Peyer's patch (tissue), 4 donors: ENCODE results near the gene UCP2.

Experiments
- POLR2A ChIP-seq, 2 donors: fragments of 450-650 bp; IDR thresholded peaks; one replicate each; pipeline ENCODE4 v1.5.1; 2017; ENCODE audit warnings: antibody characterized with exemption in 2 of 2, mild to moderate bottlenecking in 2 of 2, moderate library complexity in 2 of 2
- TF ChIP-seq, protein P1 (sequence below), 6 experiments: fragments of 450-650 bp in 4 of 6; fragments of 200-600 bp in 2 of 6; sonication (generic) in 1 of 6; IDR thresholded peaks; one replicate each; pipeline ENCODE4 v1.5.1; 2017 to 2019; ENCODE audit warnings: antibody characterized with exemption in 6 of 6, mild to moderate bottlenecking in 3 of 6, moderate library complexity in 1 of 6

DNA sequence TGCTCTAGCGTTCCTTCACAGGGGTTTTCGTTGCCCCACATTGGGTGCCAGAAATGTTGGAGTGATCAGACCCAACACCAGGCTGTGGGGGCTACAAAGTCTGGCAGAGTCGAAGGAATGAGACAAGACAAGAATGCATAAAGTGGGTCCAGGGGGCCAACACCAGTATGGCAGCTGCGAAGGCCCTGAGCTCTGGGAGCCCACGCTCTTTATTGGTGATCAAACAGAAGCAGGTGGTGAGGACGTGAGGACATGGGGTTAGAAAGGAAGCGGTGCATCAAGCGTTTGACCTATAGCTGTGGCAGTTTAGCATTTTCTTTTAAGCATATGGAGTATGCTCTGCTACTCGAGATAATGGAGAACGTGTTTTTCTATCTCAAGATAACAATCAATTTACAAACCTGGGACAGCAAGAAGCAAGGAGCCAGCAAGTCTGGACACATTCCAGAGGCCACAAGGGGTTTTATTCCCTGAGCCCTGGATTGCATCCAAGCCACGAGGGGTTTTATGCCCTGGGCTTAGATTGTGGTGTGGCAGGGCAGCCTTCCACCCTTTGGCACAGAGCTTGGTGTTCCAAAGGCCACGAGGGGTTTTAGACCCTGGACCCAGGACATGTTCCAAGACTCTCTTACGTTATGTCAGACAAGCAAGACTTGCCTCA lies 35.7 kb downstream of the UCP2 start:
- TF ChIP-seq POLR2A (IDR thresholded peaks at IDR 0.05), result no peak
- TF ChIP-seq, protein P1, sequence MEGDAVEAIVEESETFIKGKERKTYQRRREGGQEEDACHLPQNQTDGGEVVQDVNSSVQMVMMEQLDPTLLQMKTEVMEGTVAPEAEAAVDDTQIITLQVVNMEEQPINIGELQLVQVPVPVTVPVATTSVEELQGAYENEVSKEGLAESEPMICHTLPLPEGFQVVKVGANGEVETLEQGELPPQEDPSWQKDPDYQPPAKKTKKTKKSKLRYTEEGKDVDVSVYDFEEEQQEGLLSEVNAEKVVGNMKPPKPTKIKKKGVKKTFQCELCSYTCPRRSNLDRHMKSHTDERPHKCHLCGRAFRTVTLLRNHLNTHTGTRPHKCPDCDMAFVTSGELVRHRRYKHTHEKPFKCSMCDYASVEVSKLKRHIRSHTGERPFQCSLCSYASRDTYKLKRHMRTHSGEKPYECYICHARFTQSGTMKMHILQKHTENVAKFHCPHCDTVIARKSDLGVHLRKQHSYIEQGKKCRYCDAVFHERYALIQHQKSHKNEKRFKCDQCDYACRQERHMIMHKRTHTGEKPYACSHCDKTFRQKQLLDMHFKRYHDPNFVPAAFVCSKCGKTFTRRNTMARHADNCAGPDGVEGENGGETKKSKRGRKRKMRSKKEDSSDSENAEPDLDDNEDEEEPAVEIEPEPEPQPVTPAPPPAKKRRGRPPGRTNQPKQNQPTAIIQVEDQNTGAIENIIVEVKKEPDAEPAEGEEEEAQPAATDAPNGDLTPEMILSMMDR (IDR thresholded peaks at IDR 0.05), result no peak
